Colonic mucosa (tissue), 4 donors: Measurements from ENCODE around the gene PALS1. TPM values are rescaled to one million over a fixed set of nuclear protein-coding genes. Genes with fewer than 3 reads are reported as not detected.

Source experiments
- DNase-seq: peaks from one replicate; pipeline ENCODE4 v3.0.0-alpha.2; 2020
- H3K27ac ChIP-seq: fragments of 200-600 bp; one replicate; pipeline ENCODE4 v1.8.0; 2021
- H3K27me3 ChIP-seq: fragments of 200-600 bp; one replicate; pipeline ENCODE4 v1.8.0; 2021
- H3K36me3 ChIP-seq: fragments of 200-600 bp; one replicate; pipeline ENCODE4 v1.8.0; 2021
- H3K4me1 ChIP-seq: fragments of 200-600 bp; one replicate; pipeline ENCODE4 v1.8.0; 2021; ENCODE audit warnings: mild to moderate bottlenecking
- H3K4me3 ChIP-seq: fragments of 200-600 bp; one replicate; pipeline ENCODE4 v1.8.0; 2021
- H3K9ac ChIP-seq, 2 donors: one replicate each; pipeline ENCODE4 v1.7.0; 2013; ENCODE audit warnings: control low read depth in 2 of 2, low read depth in 2 of 2, low read length in 2 of 2
- H3K9me3 ChIP-seq: fragments of 200-600 bp; one replicate; pipeline ENCODE4 v1.8.0; 2021
- intact Hi-C: fragments of 100-400 bp; cut with DNase I; formaldehyde crosslinking; loops from one replicate; pipeline ENCODE4 v1.14.1; 2022
- total RNA-seq, 2 donors: library from RNA; stranded (reverse); fragmentation: NEBNext Ultra II Directional in 1 of 2; extraction: Animal tissue kit (Norgen Biotek cat#: 25700) in 1 of 2; gene quantifications; one replicate each; pipeline ENCODE4 v1.2.1, GENCODE V29; 2021
- TF ChIP-seq, protein P1 (sequence below): fragments of 200-600 bp; IDR thresholded peaks from one replicate; pipeline ENCODE4 v1.8.0; 2022; ENCODE audit warnings: antibody characterized with exemption, mild to moderate bottlenecking
- donor health status: healthy.
- donor health status: DM: no; HTN: no; CAD: no.
- donor health status: DM: no; HTN: no; CAD: no.

The PALS1 gene
- total RNA-seq, 2 donors from 2014 or later: 35.5 to 45.2 TPM

- peak overlapping the region; percentile 99 for H3K4me3 ChIP-seq
- peak overlapping the region; percentile 100 for H3K27ac ChIP-seq
- H3K36me3 ChIP-seq: no peaks in the 10 kb centered on the region
- H3K27me3 ChIP-seq: no peaks in the 10 kb centered on the region
- H3K9me3 ChIP-seq: no peaks in the 10 kb centered on the region
- intact Hi-C loops: no loop called here
- H3K4me1 ChIP-seq: peaks cover 7% of the 10 kb centered on the region
- DNase-seq: peak; percentile 84
- H3K9ac ChIP-seq: peak overlapping the region; percentile 40 to 83
- TF ChIP-seq, protein P1, sequence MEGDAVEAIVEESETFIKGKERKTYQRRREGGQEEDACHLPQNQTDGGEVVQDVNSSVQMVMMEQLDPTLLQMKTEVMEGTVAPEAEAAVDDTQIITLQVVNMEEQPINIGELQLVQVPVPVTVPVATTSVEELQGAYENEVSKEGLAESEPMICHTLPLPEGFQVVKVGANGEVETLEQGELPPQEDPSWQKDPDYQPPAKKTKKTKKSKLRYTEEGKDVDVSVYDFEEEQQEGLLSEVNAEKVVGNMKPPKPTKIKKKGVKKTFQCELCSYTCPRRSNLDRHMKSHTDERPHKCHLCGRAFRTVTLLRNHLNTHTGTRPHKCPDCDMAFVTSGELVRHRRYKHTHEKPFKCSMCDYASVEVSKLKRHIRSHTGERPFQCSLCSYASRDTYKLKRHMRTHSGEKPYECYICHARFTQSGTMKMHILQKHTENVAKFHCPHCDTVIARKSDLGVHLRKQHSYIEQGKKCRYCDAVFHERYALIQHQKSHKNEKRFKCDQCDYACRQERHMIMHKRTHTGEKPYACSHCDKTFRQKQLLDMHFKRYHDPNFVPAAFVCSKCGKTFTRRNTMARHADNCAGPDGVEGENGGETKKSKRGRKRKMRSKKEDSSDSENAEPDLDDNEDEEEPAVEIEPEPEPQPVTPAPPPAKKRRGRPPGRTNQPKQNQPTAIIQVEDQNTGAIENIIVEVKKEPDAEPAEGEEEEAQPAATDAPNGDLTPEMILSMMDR: no peak
Measured at GRCh38 chr14:67240168-67240932, 885 bp upstream of the PALS1 start.

DNA sequence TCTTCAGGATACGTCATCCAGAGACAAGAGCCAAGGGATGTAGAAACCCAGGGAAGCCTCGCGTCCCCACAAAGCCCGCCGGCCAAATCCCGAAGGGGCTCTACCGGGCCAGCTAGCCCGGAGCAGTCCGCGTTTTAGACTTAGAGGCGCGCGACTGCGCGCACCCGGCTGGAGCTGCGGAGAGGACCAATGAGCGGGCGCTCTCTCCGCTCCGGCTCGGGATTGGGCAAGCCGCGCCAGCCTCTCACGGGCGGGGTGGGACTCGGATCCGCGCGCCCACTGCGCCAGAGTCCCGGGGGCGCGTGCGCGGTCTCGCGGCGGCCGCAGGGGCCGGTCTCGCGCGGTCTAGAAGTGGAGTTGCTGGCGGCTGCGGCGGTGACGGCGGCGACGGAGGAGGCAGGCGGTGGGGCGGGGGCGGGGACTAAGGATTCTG, 241 bp upstream of the PALS1 start:
- H3K9me3 ChIP-seq: no peaks in the 10 kb centered on the region
- intact Hi-C loops: no loop called here
- H3K27me3 ChIP-seq: no peaks in the 10 kb centered on the region
- TF ChIP-seq, protein P1: no peak
- H3K4me3 ChIP-seq: peak overlapping the region; percentile 99
- peak; percentile 96 for DNase-seq
- peaks cover 7% of the 10 kb centered on the region for H3K4me1 ChIP-seq
- peak overlapping the region; percentile 83 to 96 for H3K9ac ChIP-seq
- H3K36me3 ChIP-seq: no peaks in the 10 kb centered on the region
- H3K27ac ChIP-seq: peak overlapping the region; percentile 100

GRCh38 chr14:67242168-67242420, 859 bp downstream of the PALS1 start:
- DNase-seq: no peak

DNA sequence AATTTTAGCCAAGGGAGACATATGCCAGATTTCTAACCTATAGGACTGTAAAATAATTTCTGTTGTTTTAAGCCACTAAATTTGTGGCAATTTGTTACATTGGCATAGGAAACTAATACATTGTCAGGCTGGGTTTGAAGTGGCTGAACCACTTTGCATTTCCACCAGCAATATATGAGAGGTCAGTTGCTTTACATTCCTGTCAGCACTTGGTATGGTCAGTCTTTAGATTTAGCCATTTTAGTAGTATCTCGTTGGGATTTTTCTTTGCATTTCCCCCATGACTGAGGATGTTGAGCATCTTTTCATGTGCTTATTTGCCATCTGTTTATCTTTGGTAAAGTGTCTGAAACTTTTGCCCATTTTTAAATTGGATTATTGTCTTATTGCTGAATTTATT, 3.9 kb downstream of the PALS1 start:
- intact Hi-C loops: no loop called here
- no peak for DNase-seq
- TF ChIP-seq, protein P1: no peak
- no peak overlapping the region for H3K27ac ChIP-seq
- H3K4me1 ChIP-seq: peaks cover 9% of the 10 kb centered on the region
- no peak overlapping the region for H3K9ac ChIP-seq
- H3K9me3 ChIP-seq: no peaks in the 10 kb centered on the region
- H3K36me3 ChIP-seq: no peaks in the 10 kb centered on the region
- H3K4me3 ChIP-seq: no peak overlapping the region
- no peaks in the 10 kb centered on the region for H3K27me3 ChIP-seq

More at GRCh38 chr14:67242168-67242420, 859 bp downstream of the PALS1 start:
- intact Hi-C loops: no loop called here
- Histone ChIP-seq H3K4me3 (peak overlapping the region; percentile 99), H3K36me3 (no peaks in the 10 kb centered on the region), H3K27me3 (no peaks in the 10 kb centered on the region), H3K9me3 (no peaks in the 10 kb centered on the region), H3K27ac (peak overlapping the region; percentile 100), H3K4me1 (peaks cover 7% of the 10 kb centered on the region), H3K9ac (peak overlapping the region in 1 of 2 donors; percentile 78)
- TF ChIP-seq, protein P1: no peak

DNA sequence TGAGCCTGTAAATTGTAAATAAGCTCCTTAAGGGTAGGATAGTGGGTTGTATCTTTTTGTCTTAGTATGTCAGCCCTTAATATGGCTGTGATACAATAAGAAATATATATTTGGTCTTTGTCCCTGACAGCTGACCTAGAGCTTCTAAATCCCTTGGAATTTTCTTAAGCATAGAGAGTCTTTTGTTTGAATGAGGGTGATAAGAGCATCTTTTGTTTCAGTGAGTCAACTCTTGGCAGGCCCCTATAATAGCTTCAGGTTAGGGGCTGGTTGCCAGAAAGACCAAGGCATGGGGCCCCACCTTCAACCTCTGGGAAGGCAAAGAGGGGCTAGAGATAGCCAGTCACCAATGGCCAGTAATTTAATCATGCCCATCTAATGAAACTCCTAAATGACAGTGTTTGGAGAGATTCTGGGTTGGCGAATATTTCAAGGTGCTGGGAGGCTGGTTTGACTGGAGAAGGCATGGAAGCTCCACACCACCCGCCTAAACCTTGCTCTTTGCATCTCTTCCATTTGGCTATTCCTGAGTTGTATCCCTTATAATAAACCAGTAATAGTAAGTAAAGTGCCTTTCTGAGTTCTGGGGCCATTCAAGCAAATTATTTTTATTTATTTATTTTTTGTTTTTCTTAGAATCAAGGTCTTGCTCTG, 10.5 kb downstream of the PALS1 start:
- peaks cover 7% of the 10 kb centered on the region for H3K4me1 ChIP-seq
- TF ChIP-seq, protein P1: no peak

More for the DNA sequence above, 10.5 kb downstream of the PALS1 start:
- Histone ChIP-seq H3K9ac (no peak overlapping the region), H3K9me3 (no peaks in the 10 kb centered on the region), H3K4me3 (no peak overlapping the region), H3K27me3 (no peaks in the 10 kb centered on the region), H3K36me3 (no peaks in the 10 kb centered on the region), H3K27ac (no peak overlapping the region)
- intact Hi-C loops: no loop called here
- DNase-seq: no peak
